Rectal smooth muscle tissue (tissue), 1 donor: ENCODE data around the gene ANGPTL3.
"Not testable (repeated sequence)": the region's sequence is repeated elsewhere in the genome, so short reads cannot be mapped to it uniquely, and the experiment has no call there.

Experiments used
- H3K27ac ChIP-seq: one replicate; pipeline ENCODE4 v1.7.0; 2013; ENCODE audit warnings: low read depth, low read length, inconsistent platforms
- H3K27me3 ChIP-seq: one replicate; pipeline ENCODE4 v1.7.0; 2013; ENCODE audit warnings: low read length; ENCODE audit not compliant: control insufficient read depth, insufficient read depth
- H3K36me3 ChIP-seq: one replicate; pipeline ENCODE4 v1.7.0; 2013; ENCODE audit warnings: low read length; ENCODE audit not compliant: control insufficient read depth, insufficient read depth
- H3K4me1 ChIP-seq: one replicate; pipeline ENCODE4 v1.7.0; 2013; ENCODE audit warnings: low read length; ENCODE audit not compliant: control insufficient read depth, insufficient read depth
- H3K4me3 ChIP-seq: one replicate; pipeline ENCODE4 v1.7.0; 2013; ENCODE audit warnings: low read length
- H3K9ac ChIP-seq: one replicate; pipeline ENCODE4 v1.7.0; 2013; ENCODE audit warnings: low read length

ANGPTL3 gene, protein sequence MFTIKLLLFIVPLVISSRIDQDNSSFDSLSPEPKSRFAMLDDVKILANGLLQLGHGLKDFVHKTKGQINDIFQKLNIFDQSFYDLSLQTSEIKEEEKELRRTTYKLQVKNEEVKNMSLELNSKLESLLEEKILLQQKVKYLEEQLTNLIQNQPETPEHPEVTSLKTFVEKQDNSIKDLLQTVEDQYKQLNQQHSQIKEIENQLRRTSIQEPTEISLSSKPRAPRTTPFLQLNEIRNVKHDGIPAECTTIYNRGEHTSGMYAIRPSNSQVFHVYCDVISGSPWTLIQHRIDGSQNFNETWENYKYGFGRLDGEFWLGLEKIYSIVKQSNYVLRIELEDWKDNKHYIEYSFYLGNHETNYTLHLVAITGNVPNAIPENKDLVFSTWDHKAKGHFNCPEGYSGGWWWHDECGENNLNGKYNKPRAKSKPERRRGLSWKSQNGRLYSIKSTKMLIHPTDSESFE

DNA sequence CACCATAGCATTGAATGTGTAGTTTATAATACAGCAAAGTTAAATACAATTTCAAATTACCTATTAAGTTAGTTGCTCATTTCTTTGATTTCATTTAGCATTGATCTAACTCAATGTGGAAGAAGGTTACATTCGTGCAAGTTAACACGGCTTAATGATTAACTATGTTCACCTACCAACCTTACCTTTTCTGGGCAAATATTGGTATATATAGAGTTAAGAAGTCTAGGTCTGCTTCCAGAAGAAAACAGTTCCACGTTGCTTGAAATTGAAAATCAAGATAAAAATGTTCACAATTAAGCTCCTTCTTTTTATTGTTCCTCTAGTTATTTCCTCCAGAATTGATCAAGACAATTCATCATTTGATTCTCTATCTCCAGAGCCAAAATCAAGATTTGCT is at the start of gene ANGPTL3:
Gene ANGPTL3, plus strand, starts transcription at position 240 of the 400 bp plus-strand sequence. Its CDS starts 47 bp downstream, at position 287.
- H3K4me1 ChIP-seq: no peaks in the 10 kb centered on the region
- no peaks in the 10 kb centered on the region for H3K27me3 ChIP-seq
- H3K27ac ChIP-seq: no peak within 1 kb of the TSS
- H3K36me3 ChIP-seq: no peaks in the 10 kb centered on the region
- H3K4me3 ChIP-seq: no peak within 1 kb of the TSS
- H3K9ac ChIP-seq: no peak within 1 kb of the TSS

DNA sequence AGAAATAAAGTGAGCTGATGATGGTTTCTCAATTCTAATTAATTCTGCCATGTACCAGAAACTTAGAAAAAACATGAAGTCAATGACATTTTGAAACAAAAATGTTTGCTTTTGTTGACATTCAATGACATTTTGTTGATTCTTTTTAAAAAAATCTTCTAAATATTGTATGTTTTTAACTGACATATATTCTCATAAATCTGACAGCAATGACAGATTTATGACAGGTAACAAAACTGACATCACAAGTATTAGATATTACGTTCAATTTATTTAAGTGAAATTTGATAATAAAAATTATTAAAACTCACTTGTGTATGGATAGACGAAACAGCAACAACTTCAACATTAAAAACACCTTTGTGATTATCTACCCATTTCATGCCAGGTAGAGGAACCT is 36.0 kb upstream of the ANGPTL3 start:
- Histone ChIP-seq H3K4me3 (no peak overlapping the region), H3K36me3 (peaks cover 2% of the 10 kb centered on the region), H3K27ac (no peak overlapping the region), H3K27me3 (no peaks in the 10 kb centered on the region), H3K9ac (no peak overlapping the region), H3K4me1 (no peaks in the 10 kb centered on the region)

DNA sequence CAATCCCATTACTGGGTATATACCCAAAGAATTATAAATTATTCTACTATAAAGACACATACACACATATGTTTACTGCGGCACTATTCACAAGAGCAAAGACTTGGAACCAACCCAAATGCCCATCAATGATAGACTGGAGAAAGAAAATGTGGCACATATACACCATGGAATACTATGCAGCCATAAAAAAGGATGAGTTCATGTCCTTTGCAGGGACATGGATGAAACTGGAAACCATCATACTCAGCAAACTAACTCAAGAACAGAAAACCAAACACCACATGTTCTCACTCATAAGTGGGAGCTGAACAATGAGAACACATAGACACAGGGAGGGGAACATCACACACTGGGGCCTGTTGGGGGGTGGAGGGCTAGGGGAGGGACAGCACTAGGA is 30.1 kb upstream of the ANGPTL3 start:
- H3K4me3 ChIP-seq, H3K4me1 ChIP-seq, H3K27me3 ChIP-seq, H3K9ac ChIP-seq, H3K36me3 ChIP-seq, H3K27ac ChIP-seq: not testable (repeated sequence)

DNA sequence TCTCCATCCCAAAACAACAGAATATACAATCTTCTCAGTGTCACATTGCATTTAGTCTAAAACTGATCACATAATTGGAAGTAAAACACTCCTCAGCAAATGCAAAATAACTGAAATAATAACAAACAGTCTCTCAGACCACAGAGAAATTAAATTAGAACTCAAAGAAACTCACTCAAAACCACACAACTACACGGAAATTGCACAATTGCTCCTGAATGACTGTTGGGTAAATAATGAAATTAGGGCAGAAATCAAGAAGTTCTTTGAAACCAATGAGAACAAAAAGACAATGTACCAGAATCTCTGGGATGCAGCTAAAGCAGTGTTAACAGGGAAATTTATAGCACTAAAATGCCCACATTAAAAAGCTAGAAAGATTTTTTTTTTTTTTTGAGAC is 29.4 kb upstream of the ANGPTL3 start:
- H3K9ac ChIP-seq, H3K36me3 ChIP-seq, H3K27ac ChIP-seq, H3K27me3 ChIP-seq, H3K4me3 ChIP-seq, H3K4me1 ChIP-seq: not testable (repeated sequence)

DNA sequence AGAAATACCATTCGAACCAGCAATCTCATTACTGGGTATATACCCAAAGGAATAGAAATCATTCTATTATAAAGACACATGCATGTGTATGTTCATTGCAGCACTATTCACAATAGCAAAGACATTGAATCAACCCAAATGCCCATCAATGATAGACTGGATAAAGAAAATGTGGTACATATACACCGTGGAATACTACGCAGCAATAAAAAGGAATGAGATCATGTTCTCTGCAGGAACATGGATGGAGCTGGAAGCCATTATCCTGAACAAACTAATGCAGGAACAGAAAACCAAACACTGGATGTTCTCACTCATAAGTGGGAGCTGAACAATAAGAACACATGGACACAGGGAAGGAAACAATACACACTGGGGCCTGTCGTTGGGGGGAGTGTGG is 25.8 kb upstream of the ANGPTL3 start:
- H3K27me3 ChIP-seq, H3K4me1 ChIP-seq, H3K9ac ChIP-seq, H3K27ac ChIP-seq, H3K4me3 ChIP-seq, H3K36me3 ChIP-seq: not testable (repeated sequence)

DNA sequence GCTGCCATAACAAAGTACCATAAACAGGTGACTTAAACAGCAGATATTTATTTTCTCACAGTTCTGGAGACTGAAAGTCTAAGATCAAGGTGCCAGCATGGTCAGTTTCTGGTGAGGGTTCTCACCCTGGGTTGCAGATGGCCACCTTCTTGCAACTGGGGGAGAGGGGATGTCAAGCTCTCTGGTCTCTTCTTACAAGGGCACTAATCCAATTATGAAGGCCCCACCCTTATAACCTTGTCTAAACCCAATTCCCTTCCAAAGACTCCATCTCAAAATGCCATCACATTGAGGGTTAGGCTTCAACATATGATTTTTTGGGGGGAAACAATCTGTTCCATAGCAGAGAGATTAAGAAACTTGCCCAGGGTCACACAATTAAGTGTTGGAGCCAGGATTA is 24.8 kb upstream of the ANGPTL3 start:
- H3K4me1 ChIP-seq: no peaks in the 10 kb centered on the region
- H3K4me3 ChIP-seq: no peak overlapping the region
- no peaks in the 10 kb centered on the region for H3K36me3 ChIP-seq
- no peak overlapping the region for H3K27ac ChIP-seq
- no peaks in the 10 kb centered on the region for H3K27me3 ChIP-seq
- H3K9ac ChIP-seq: no peak overlapping the region

DNA sequence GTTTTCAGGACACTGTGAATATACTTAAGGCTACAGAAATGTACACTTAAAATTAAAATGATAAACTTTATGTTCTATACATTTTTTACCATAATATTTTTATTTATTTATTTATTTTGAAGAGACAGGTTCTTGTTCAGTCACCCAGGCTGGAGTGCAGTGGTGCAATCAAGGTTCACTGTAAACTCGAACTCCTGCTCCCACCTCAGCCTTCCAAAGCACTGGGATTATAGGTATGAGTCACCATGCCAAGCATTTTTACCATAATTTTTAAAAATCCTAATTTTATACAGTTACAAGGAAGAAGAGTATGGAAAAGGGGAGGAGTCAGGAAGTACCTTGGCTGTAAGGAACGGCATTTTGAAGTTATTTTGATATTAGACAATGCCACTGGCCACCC is 23.6 kb upstream of the ANGPTL3 start:
- H3K27me3 ChIP-seq: no peaks in the 10 kb centered on the region
- no peak overlapping the region for H3K9ac ChIP-seq
- H3K36me3 ChIP-seq: no peaks in the 10 kb centered on the region

DNA sequence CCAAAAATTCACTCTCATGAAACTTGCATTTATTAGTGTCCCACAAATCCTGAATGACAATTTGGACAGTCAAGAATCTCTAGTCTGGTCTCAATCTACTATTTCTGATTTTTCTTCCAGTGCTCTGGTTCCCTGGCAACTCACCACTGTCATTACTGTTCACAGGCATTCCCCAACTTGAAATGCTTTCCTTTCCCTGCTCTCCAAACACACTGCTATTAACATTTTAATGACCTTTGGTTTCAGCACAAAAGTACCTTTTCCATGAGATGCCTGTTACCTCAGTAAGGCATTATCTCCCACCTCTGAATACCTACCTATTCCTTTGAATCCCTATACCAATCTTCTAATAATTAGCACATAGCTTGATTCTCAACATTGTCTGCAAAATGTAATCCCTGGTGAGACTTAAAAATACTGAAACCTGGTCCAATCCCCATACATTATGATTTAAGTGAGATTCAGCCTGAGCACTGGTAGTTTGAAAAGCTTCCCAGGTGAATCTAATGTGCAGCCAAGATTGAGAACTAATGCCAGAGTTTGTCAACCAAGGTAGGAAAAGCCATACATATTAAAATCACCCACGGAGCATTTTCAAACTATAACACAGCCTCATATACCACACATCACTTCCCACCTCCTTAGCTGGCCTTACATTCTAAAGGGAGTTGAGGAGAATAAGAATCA is 11.7 kb upstream of the ANGPTL3 start:
- H3K9ac ChIP-seq: no peak overlapping the region
- H3K27ac ChIP-seq: no peak overlapping the region
- H3K36me3 ChIP-seq: no peaks in the 10 kb centered on the region
- no peaks in the 10 kb centered on the region for H3K4me1 ChIP-seq
- no peaks in the 10 kb centered on the region for H3K27me3 ChIP-seq
- no peak overlapping the region for H3K4me3 ChIP-seq

More for the DNA sequence above, 23.6 kb upstream of the ANGPTL3 start:
- H3K4me3 ChIP-seq: no peak overlapping the region
- no peaks in the 10 kb centered on the region for H3K4me1 ChIP-seq
- no peak overlapping the region for H3K27ac ChIP-seq

DNA sequence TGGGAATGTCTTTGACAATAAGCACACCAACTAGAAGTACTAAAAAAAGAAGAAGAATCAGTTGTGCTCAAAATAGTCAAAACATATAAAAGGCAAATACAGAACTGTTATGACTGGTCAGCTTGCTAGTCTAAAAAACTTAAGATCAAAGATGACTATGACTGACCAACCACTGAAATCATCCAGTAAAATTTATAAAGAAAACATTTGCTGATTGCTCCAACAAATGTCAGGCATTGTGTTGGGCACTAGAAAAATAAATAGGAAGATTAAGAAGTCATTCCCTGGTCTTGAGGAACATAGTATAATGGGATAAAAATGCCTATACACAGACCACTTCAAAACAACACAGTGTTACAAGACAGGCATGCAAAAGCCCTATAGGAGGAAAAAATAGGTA is 9.3 kb upstream of the ANGPTL3 start:
- Histone ChIP-seq H3K27me3 (no peaks in the 10 kb centered on the region), H3K27ac (no peak overlapping the region), H3K9ac (no peak overlapping the region), H3K4me1 (no peaks in the 10 kb centered on the region), H3K36me3 (no peaks in the 10 kb centered on the region), H3K4me3 (no peak overlapping the region)

DNA sequence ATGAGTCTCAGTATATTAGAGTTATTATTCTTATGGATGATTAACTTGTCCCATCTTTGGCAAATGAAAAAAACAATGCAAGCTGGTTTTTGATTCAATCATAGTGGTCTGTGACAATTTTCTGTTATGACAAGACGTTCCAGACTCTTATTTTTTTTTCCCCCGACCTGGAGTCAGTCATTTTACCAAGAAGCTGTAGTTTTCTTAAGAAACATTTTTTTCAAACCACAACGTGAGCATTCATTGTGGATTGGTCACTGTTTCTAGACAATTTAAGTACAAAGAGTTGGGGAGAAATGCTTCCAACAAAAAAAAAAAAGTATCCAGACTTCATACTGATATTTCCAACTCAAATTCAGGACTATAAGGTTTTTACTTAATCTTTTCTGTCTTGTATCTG is 8.0 kb upstream of the ANGPTL3 start:
- Histone ChIP-seq H3K4me3 (no peak overlapping the region), H3K4me1 (no peaks in the 10 kb centered on the region), H3K9ac (no peak overlapping the region), H3K27ac (no peak overlapping the region), H3K36me3 (no peaks in the 10 kb centered on the region), H3K27me3 (no peaks in the 10 kb centered on the region)

DNA sequence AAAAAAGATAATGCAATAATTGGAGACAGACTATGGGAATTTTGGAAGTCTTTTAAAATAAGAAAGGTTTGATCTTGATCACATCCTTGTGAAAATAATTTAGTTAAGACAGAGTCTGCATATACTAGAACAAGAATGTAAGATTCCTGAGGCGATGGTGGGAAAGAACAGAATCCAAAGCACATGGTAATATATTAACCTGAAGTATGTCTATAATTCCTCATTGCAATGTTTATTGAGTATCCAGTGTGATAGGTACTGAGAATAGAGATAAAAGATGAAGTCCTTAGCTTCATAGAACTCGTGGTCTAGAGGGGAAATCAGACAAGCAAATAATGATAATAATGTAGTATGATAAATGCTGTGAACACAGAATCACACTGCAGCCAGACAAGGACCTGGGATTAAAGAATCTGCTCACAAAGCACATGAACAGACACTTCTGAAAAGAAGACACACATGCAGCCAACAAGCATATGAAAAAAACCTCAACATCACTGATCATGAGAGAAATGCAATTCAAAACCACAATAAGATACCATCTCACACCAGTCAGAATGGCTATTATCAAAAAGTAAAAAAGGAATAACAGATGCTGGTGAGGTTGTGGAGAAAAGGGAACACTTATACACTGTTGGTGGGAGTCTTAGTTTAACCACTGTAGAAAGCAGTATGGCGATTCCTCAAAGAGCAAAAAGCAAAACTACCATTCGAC is 6.9 kb upstream of the ANGPTL3 start:
- H3K36me3 ChIP-seq: no peaks in the 10 kb centered on the region
- H3K9ac ChIP-seq: no peak overlapping the region
- H3K27me3 ChIP-seq: no peaks in the 10 kb centered on the region
- H3K4me1 ChIP-seq: no peaks in the 10 kb centered on the region
- no peak overlapping the region for H3K4me3 ChIP-seq
- H3K27ac ChIP-seq: no peak overlapping the region

DNA sequence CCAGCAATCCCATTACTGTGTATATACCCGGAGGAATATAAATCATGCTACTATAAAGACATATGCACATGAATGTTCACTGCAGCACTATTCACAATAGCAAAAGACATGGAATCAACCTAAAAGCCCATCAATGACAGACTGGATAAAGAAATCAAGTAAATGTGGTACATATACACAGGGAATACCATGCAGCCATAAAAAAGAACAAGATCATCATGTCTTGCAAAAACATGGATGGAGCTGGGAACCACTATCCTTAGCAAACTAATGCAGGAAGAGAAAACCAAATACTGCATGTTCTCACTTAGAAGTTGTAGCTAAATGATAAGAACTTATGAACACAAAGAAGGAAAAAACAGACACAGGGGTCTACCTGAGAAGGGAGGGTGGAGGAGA is 6.4 kb upstream of the ANGPTL3 start:
- H3K4me3 ChIP-seq: no peak overlapping the region
- H3K4me1 ChIP-seq: no peaks in the 10 kb centered on the region
- H3K27ac ChIP-seq: no peak overlapping the region
- H3K9ac ChIP-seq: no peak overlapping the region
- no peaks in the 10 kb centered on the region for H3K27me3 ChIP-seq
- no peaks in the 10 kb centered on the region for H3K36me3 ChIP-seq
